ENCODE results near the gene TOP3B. TPM values are rescaled to one million over a fixed set of nuclear protein-coding genes. Genes with fewer than 3 reads are reported as not detected.
"Not testable (repeated sequence)": the region's sequence is repeated elsewhere in the genome, so short reads cannot be mapped to it uniquely, and the experiment has no call there.

The TOP3B gene
- total RNA-seq, 5 donors from 2014 or later (not counting 1 experiment from before 2014, with no cell fraction given): 58.9 to 90.6 (median 65.9) TPM

- DNase-seq (no peak), ATAC-seq (replicated peaks in 1 of 4) (no peak)
- no peaks in the 10 kb centered on the region for H3K4me1 Mint-ChIP-seq
- no peak overlapping the region for H3K27ac Mint-ChIP-seq
- Histone ChIP-seq H3K36me3 (ENCODE audit: control insufficient read depth in 2 of 2, extremely low read depth in 1 of 2, insufficient read depth in 1 of 2, low read length in 1 of 2) (peaks cover 0 to 5% of the 10 kb centered on the region in 2 donors), H3K4me3 (ENCODE audit: control insufficient read depth in 1 of 2, extremely low read depth in 1 of 2, low read length in 1 of 2) (no peak overlapping the region), H3K9me3 (no peaks in the 10 kb centered on the region), H3K4me1 (ENCODE audit: control insufficient read depth in 1 of 2, extremely low read depth in 1 of 2, insufficient read depth in 2 of 2, low read length in 2 of 2) (no peaks in the 10 kb centered on the region), H3K27me3 (replicated peaks in 1 of 2; ENCODE audit: control insufficient read depth in 2 of 2, extremely low read depth in 1 of 2, insufficient read depth in 2 of 2, low read length in 1 of 2) (no peaks in the 10 kb centered on the region), H3K27ac (ENCODE audit: low read length) (no peak overlapping the region)
- H3K36me3 Mint-ChIP-seq: peaks cover 3% of the 10 kb centered on the region
- WGBS (ENCODE audit: insufficient coverage): 92% methylated on average over 9 of the region's 12 CpGs
- H3K4me3 Mint-ChIP-seq: no peak overlapping the region
- CTCF ChIA-PET: no interaction called here
- no peaks in the 10 kb centered on the region for H3K27me3 Mint-ChIP-seq
- POLR2A ChIA-PET: no interaction called here
- H3K9me3 Mint-ChIP-seq: no peaks in the 10 kb centered on the region
These were observed 64.0 kb downstream of the TOP3B start for GRCh38 chr22:21918466-21919185.

GRCh38 chr22:21917959-21918261 lies 64.7 kb downstream of the TOP3B start:
- CTCF ChIA-PET: no interaction called here
- no peaks in the 10 kb centered on the region for H3K9me3 Mint-ChIP-seq
- peaks cover 3% of the 10 kb centered on the region for H3K36me3 Mint-ChIP-seq
- POLR2A ChIA-PET: no interaction called here
- H3K36me3 ChIP-seq (ENCODE audit: control insufficient read depth in 2 of 2, extremely low read depth in 1 of 2, insufficient read depth in 1 of 2, low read length in 1 of 2): peaks cover 0 to 5% of the 10 kb centered on the region in 2 donors
- DNase-seq: no peak
- H3K27ac Mint-ChIP-seq: no peak overlapping the region
- ATAC-seq (replicated peaks in 1 of 4): no peak
- 94% methylated on average over 4 of the region's 6 CpGs for WGBS (ENCODE audit: insufficient coverage)
- H3K27ac ChIP-seq (ENCODE audit: low read length): no peak overlapping the region
- no peaks in the 10 kb centered on the region for H3K9me3 ChIP-seq
- no peak overlapping the region for H3K4me3 ChIP-seq (ENCODE audit: control insufficient read depth in 1 of 2, extremely low read depth in 1 of 2, low read length in 1 of 2)
- no peaks in the 10 kb centered on the region for H3K27me3 ChIP-seq (replicated peaks in 1 of 2; ENCODE audit: control insufficient read depth in 2 of 2, extremely low read depth in 1 of 2, insufficient read depth in 2 of 2, low read length in 1 of 2)
- H3K27me3 Mint-ChIP-seq: no peaks in the 10 kb centered on the region
- no peaks in the 10 kb centered on the region for H3K4me1 Mint-ChIP-seq
- H3K4me1 ChIP-seq (ENCODE audit: control insufficient read depth in 1 of 2, extremely low read depth in 1 of 2, insufficient read depth in 2 of 2, low read length in 2 of 2): no peaks in the 10 kb centered on the region
- H3K4me3 Mint-ChIP-seq: no peak overlapping the region

GRCh38 chr22:21917181-21917958 lies 65.2 kb downstream of the TOP3B start:
- Histone ChIP-seq H3K27ac (ENCODE audit: low read length) (no peak overlapping the region), H3K9me3 (no peaks in the 10 kb centered on the region), H3K27me3 (replicated peaks in 1 of 2; ENCODE audit: control insufficient read depth in 2 of 2, extremely low read depth in 1 of 2, insufficient read depth in 2 of 2, low read length in 1 of 2) (no peaks in the 10 kb centered on the region), H3K4me3 (ENCODE audit: control insufficient read depth in 1 of 2, extremely low read depth in 1 of 2, low read length in 1 of 2) (no peak overlapping the region), H3K36me3 (ENCODE audit: control insufficient read depth in 2 of 2, extremely low read depth in 1 of 2, insufficient read depth in 1 of 2, low read length in 1 of 2) (peaks cover 0 to 5% of the 10 kb centered on the region in 2 donors), H3K4me1 (ENCODE audit: control insufficient read depth in 1 of 2, extremely low read depth in 1 of 2, insufficient read depth in 2 of 2, low read length in 2 of 2) (no peaks in the 10 kb centered on the region)
- DNase-seq (no peak), ATAC-seq (replicated peaks in 1 of 4) (no peak)
- CTCF ChIA-PET: no interaction called here
- Mint-ChIP-seq H3K9me3 (no peaks in the 10 kb centered on the region), H3K27ac (no peak overlapping the region), H3K27me3 (no peaks in the 10 kb centered on the region), H3K4me3 (no peak overlapping the region), H3K4me1 (no peaks in the 10 kb centered on the region), H3K36me3 (peaks cover 3% of the 10 kb centered on the region)
- 84% methylated on average over 17 of the region's 17 CpGs for WGBS (ENCODE audit: insufficient coverage)
- POLR2A ChIA-PET: no interaction called here

DNA sequence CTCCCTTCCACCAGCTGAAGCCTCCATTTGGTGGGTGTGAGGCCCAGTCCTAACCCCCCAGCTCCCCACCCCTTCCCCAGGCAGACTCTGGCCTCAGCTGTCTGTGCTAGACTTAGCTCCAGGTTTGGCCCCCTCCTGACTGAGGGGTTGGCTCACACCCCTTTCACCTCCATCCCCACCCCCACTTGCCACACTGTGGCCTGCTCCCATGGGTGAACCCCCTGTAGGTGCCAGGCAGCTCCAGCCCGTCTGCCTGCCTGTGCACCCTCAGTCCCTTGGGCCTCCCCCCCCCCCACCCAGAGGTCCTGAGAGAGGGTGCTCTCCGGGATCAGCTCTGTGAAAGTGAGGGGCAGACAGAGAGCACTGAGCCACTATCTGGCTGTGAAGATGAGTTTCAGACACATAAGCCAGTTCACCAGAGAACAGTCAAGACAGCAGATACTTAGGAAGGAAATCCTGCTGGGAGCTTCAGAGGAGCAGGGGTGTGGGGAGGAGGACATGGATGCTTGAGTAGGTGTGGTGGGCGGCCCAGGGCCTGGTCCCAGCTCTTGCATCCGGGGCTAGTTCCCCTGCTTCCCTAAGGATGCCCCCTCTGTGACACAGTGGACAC lies 66.2 kb downstream of the TOP3B start:
- H3K4me3 ChIP-seq (ENCODE audit: control insufficient read depth in 1 of 2, extremely low read depth in 1 of 2, low read length in 1 of 2): no peak overlapping the region
- no peaks in the 10 kb centered on the region for H3K27me3 Mint-ChIP-seq
- H3K4me3 Mint-ChIP-seq: no peak overlapping the region
- no peak for ATAC-seq (replicated peaks in 1 of 4)
- no peaks in the 10 kb centered on the region for H3K9me3 Mint-ChIP-seq
- no peaks in the 10 kb centered on the region for H3K9me3 ChIP-seq
- no peaks in the 10 kb centered on the region for H3K36me3 Mint-ChIP-seq
- no peaks in the 10 kb centered on the region for H3K4me1 ChIP-seq (ENCODE audit: control insufficient read depth in 1 of 2, extremely low read depth in 1 of 2, insufficient read depth in 2 of 2, low read length in 2 of 2)
- H3K27ac Mint-ChIP-seq: no peak overlapping the region
- ChIA-PET CTCF (no interaction called here), POLR2A (no interaction called here)
- H3K27me3 ChIP-seq (replicated peaks in 1 of 2; ENCODE audit: control insufficient read depth in 2 of 2, extremely low read depth in 1 of 2, insufficient read depth in 2 of 2, low read length in 1 of 2): no peaks in the 10 kb centered on the region
- no peak for DNase-seq
- no peak overlapping the region for H3K27ac ChIP-seq (ENCODE audit: low read length)
- no peaks in the 10 kb centered on the region for H3K4me1 Mint-ChIP-seq
- WGBS (ENCODE audit: insufficient coverage): 80% methylated on average over 2 of the region's 4 CpGs
- peaks cover 0 to 5% of the 10 kb centered on the region in 2 donors for H3K36me3 ChIP-seq (ENCODE audit: control insufficient read depth in 2 of 2, extremely low read depth in 1 of 2, insufficient read depth in 1 of 2, low read length in 1 of 2)

- ATAC-seq (replicated peaks in 1 of 4) (no peak), DNase-seq (no peak)
- H3K36me3 ChIP-seq (ENCODE audit: control insufficient read depth in 2 of 2, extremely low read depth in 1 of 2, insufficient read depth in 1 of 2, low read length in 1 of 2): peaks cover 0 to 5% of the 10 kb centered on the region in 2 donors
- CTCF ChIA-PET: interaction anchor here in 1 of 2 donors (0.7 kb wide), 1 partner anchor 30 kb away, joined by 4 read pairs; no protein-coding TSS in a partner anchor
- POLR2A ChIA-PET: no interaction called here
- no peaks in the 10 kb centered on the region for H3K4me1 ChIP-seq (ENCODE audit: control insufficient read depth in 1 of 2, extremely low read depth in 1 of 2, insufficient read depth in 2 of 2, low read length in 2 of 2)
- H3K4me1 Mint-ChIP-seq: no peaks in the 10 kb centered on the region
- H3K27me3 ChIP-seq (replicated peaks in 1 of 2; ENCODE audit: control insufficient read depth in 2 of 2, extremely low read depth in 1 of 2, insufficient read depth in 2 of 2, low read length in 1 of 2): no peaks in the 10 kb centered on the region
- H3K9me3 Mint-ChIP-seq: no peaks in the 10 kb centered on the region
- H3K27ac ChIP-seq (ENCODE audit: low read length): no peak overlapping the region
- H3K4me3 Mint-ChIP-seq: no peak overlapping the region
- H3K9me3 ChIP-seq: no peaks in the 10 kb centered on the region
- WGBS (ENCODE audit: insufficient coverage): 80% methylated on average over 4 of the region's 4 CpGs
- H3K27me3 Mint-ChIP-seq: no peaks in the 10 kb centered on the region
- H3K27ac Mint-ChIP-seq: no peak overlapping the region
- H3K4me3 ChIP-seq (ENCODE audit: control insufficient read depth in 1 of 2, extremely low read depth in 1 of 2, low read length in 1 of 2): no peak overlapping the region
- H3K36me3 Mint-ChIP-seq: no peaks in the 10 kb centered on the region
These were observed 66.8 kb downstream of the TOP3B start for GRCh38 chr22:21915624-21916308.

DNA sequence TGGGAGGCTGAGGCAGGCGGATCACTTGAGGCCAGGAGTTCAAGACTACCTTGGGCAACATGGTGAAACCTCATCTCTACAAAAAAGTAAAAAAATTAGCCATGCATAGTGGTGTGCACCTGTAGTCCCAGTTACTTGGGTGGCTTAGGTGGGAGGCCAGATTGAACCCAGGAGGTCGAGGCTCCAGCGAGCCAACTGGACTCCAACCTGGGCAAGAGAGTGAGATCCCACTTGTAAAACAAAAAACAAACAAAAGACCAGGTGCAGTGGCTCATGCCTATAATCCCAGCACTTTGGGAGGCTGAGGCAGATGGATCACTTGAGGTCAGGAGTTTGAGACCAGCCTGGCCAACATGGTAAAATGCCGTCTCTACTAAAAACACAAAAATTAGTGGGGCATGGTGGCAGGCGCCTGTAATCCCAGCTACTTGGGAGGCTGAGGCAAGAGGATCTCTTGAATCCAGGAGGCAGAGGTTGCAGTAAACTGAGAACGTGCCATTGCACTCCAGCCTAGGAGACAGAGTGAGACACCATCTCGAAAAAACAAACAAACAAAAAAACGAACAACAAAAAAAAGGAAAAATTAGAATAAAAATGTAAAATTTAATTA lies 68.4 kb downstream of the TOP3B start:
- H3K36me3 Mint-ChIP-seq; H3K36me3 ChIP-seq (ENCODE audit: control insufficient read depth in 2 of 2, extremely low read depth in 1 of 2, insufficient read depth in 1 of 2, low read length in 1 of 2); DNase-seq; H3K27ac ChIP-seq (ENCODE audit: low read length); H3K9me3 Mint-ChIP-seq; CTCF ChIA-PET; ATAC-seq (replicated peaks in 1 of 4); H3K27me3 ChIP-seq (replicated peaks in 1 of 2; ENCODE audit: control insufficient read depth in 2 of 2, extremely low read depth in 1 of 2, insufficient read depth in 2 of 2, low read length in 1 of 2); POLR2A ChIA-PET; H3K4me3 Mint-ChIP-seq; H3K4me3 ChIP-seq (ENCODE audit: control insufficient read depth in 1 of 2, extremely low read depth in 1 of 2, low read length in 1 of 2); H3K27me3 Mint-ChIP-seq; H3K4me1 ChIP-seq (ENCODE audit: control insufficient read depth in 1 of 2, extremely low read depth in 1 of 2, insufficient read depth in 2 of 2, low read length in 2 of 2); H3K27ac Mint-ChIP-seq; H3K4me1 Mint-ChIP-seq; H3K9me3 ChIP-seq: not testable (repeated sequence)
- no CpG with 5 or more reads among the region's 8 CpGs for WGBS (ENCODE audit: insufficient coverage)

All from T-cell (primary cell).